Right renal cortex interstitium (tissue), 3 donors: ENCODE measurements around the gene ERVMER34-1. TPM values are rescaled to one million over a fixed set of nuclear protein-coding genes. Genes with fewer than 3 reads are reported as not detected.

Experiments
- DNase-seq, 3 donors: peaks; one replicate each; pipeline ENCODE4 v3.0.0-alpha.2; 2013; ENCODE audit warnings: low read depth in 3 of 3, low spot score in 2 of 3
- polyA plus RNA-seq, 3 donors: library from polyadenylated mRNA; unstranded; fragments of 120-200 nt; gene quantifications; one replicate each; pipeline ENCODE4 v1.2.1, GENCODE V29; 2013; ENCODE audit not compliant: insufficient read length in 3 of 3

Gene ERVMER34-1
- polyA plus RNA-seq, 3 donors = 4.4 to 4.8 (median 4.5) TPM

GRCh38 chr4:52721968-52722815 is 29.0 kb downstream of the ERVMER34-1 start:
- peak; percentile 86 to 98 (median 96) for DNase-seq

GRCh38 chr4:52718123-52718522 is 33.1 kb downstream of the ERVMER34-1 start:
- no peak for DNase-seq

GRCh38 chr4:52716364-52717151 is 34.7 kb downstream of the ERVMER34-1 start:
- DNase-seq = no peak

GRCh38 chr4:52715914-52716313 is 35.3 kb downstream of the ERVMER34-1 start:
- no peak for DNase-seq

- no peak for DNase-seq
Observed at GRCh38 chr4:52715255-52715897, 35.8 kb downstream of the ERVMER34-1 start.

- no peak for DNase-seq
Observed at GRCh38 chr4:52714597-52715254, 36.5 kb downstream of the ERVMER34-1 start.

- no peak for DNase-seq
Observed at GRCh38 chr4:52713456-52713937, 37.7 kb downstream of the ERVMER34-1 start.

GRCh38 chr4:52712251-52713130 is 38.7 kb downstream of the ERVMER34-1 start:
- DNase-seq = peak; percentile 70 to 92 (median 92)

- DNase-seq = no peak
Observed at GRCh38 chr4:52711834-52712250, 39.4 kb downstream of the ERVMER34-1 start.

- DNase-seq = no peak
Observed at GRCh38 chr4:52711272-52711671, 40.0 kb downstream of the ERVMER34-1 start.

- no peak for DNase-seq
Observed at GRCh38 chr4:52709155-52709554, 42.1 kb downstream of the ERVMER34-1 start.

GRCh38 chr4:52704661-52705060 is 46.6 kb downstream of the ERVMER34-1 start:
- no peak for DNase-seq

GRCh38 chr4:52704133-52704532 is 47.1 kb downstream of the ERVMER34-1 start:
- no peak for DNase-seq

- DNase-seq = no peak
Observed at GRCh38 chr4:52701207-52701606, 50.0 kb downstream of the ERVMER34-1 start.

- no peak for DNase-seq
Observed at GRCh38 chr4:52694936-52695335, 56.3 kb downstream of the ERVMER34-1 start.

- DNase-seq = no peak
Observed at GRCh38 chr4:52693492-52693891, 57.7 kb downstream of the ERVMER34-1 start.
